GM11168 (cell line): ENCODE measurements around the gene EPS8L2.

Experiments used
- in situ Hi-C: fragments of 300-500 bp; cut with MboI; formaldehyde crosslinking; loops from one replicate; pipeline ENCODE4 v1.12.0; 2022; ENCODE audit warnings: low sequenced_read_pairs; ENCODE audit not compliant: unreplicated experiment

Gene EPS8L2

GRCh38 chr11:705646-706438 lies at the start of gene EPS8L2:
TSS of gene EPS8L2 (plus strand) at chr11:706231. CDS start at chr11:709408, 3,177 bp downstream.
- in situ Hi-C loops = no loop called here

GRCh38 chr11:656426-656825 lies 49.6 kb upstream of the EPS8L2 start:
- in situ Hi-C loops = no loop called here

GRCh38 chr11:656866-657265 lies 49.2 kb upstream of the EPS8L2 start:
- in situ Hi-C loops = no loop called here

GRCh38 chr11:657691-658126 lies 48.3 kb upstream of the EPS8L2 start:
- in situ Hi-C loops = no loop called here

GRCh38 chr11:659532-660085 lies 46.4 kb upstream of the EPS8L2 start:
- in situ Hi-C loops = no loop called here

GRCh38 chr11:660281-660680 lies 45.8 kb upstream of the EPS8L2 start:
- in situ Hi-C loops = no loop called here

- in situ Hi-C loops = no loop called here
Measured at GRCh38 chr11:660681-661444, 45.2 kb upstream of the EPS8L2 start.

GRCh38 chr11:662689-663274 lies 43.2 kb upstream of the EPS8L2 start:
- in situ Hi-C loops = no loop called here

- in situ Hi-C loops = loop anchor here (5.0 kb wide), 1 partner anchor 63 kb away; no protein-coding TSS in a partner anchor
Measured at GRCh38 chr11:665062-665703, 40.8 kb upstream of the EPS8L2 start.

GRCh38 chr11:665704-666281 lies 40.2 kb upstream of the EPS8L2 start:
- in situ Hi-C loops = loop anchor here (5.0 kb wide), 1 partner anchor 63 kb away; no protein-coding TSS in a partner anchor

- in situ Hi-C loops = no loop called here
Measured at GRCh38 chr11:673866-674265, 32.2 kb upstream of the EPS8L2 start.

GRCh38 chr11:674406-674805 lies 31.6 kb upstream of the EPS8L2 start:
- in situ Hi-C loops = no loop called here

- in situ Hi-C loops = no loop called here
Measured at GRCh38 chr11:678297-678696, 27.7 kb upstream of the EPS8L2 start.

GRCh38 chr11:679271-680207 lies 26.5 kb upstream of the EPS8L2 start:
- in situ Hi-C loops = no loop called here

- in situ Hi-C loops = no loop called here
Measured at GRCh38 chr11:680476-680875, 25.6 kb upstream of the EPS8L2 start.

GRCh38 chr11:680970-681369 lies 25.1 kb upstream of the EPS8L2 start:
- in situ Hi-C loops = no loop called here

GRCh38 chr11:686451-687243 lies 19.4 kb upstream of the EPS8L2 start:
- in situ Hi-C loops = no loop called here

- in situ Hi-C loops = no loop called here
Measured at GRCh38 chr11:687751-688150, 18.3 kb upstream of the EPS8L2 start.
